OCI-LY7 (cell line): ENCODE data around the gene TRAF3. TPM values are rescaled to one million over a fixed set of nuclear protein-coding genes. Genes with fewer than 3 reads are reported as not detected.

Source experiments
- BruUV-seq: library from RNA; stranded (reverse); fragments of 400-500 nt; replicated peaks from 2 replicates; lab custom pipeline; 2021; lab: Mats Ljungman, UMichigan
- CTCF ChIA-PET: fragments of 300-600 bp; sonication (Branson Sonifier 250); formaldehyde crosslinking; loops from one replicate; lab custom pipeline; 2022; ENCODE audit warnings: antibody characterized with exemption; ENCODE audit not compliant: unreplicated experiment; lab: Charles Lee
- POLR2A ChIA-PET: fragments of 300-600 bp; sonication (Branson Sonifier 250); formaldehyde crosslinking; loops from one replicate; lab custom pipeline; 2022; ENCODE audit warnings: antibody characterized with exemption; lab: Charles Lee
- DNase-seq: peaks from one replicate; pipeline ENCODE4 v3.0.0-alpha.2; 2015; ENCODE audit warnings: low spot score
- H2AFZ ChIP-seq: fragments of 200-600 bp; sonication (generic), shearing (Covaris generic); 2 replicates; pipeline ENCODE4 v1.6.1; 2014; ENCODE audit warnings: mild to moderate bottlenecking, antibody characterized with exemption, low read length, moderate library complexity
- H3K27ac ChIP-seq: fragments of 200-600 bp; sonication (generic); 2 replicates; pipeline ENCODE4 v1.5.1; 2014; ENCODE audit warnings: mixed run types, low read depth, mild to moderate bottlenecking, moderate library complexity, low read length, inconsistent platforms; ENCODE audit not compliant: poor library complexity, severe bottlenecking
- H3K36me3 ChIP-seq: fragments of 200-600 bp; sonication (generic); 2 replicates; pipeline ENCODE4 v1.6.1; 2014; ENCODE audit warnings: mild to moderate bottlenecking, antibody characterized with exemption, low read length, moderate library complexity, mixed read lengths; ENCODE audit not compliant: insufficient read depth
- H3K4me1 ChIP-seq: fragments of 200-600 bp; sonication (generic); 2 replicates; pipeline ENCODE4 v1.5.1; 2014; ENCODE audit warnings: mild to moderate bottlenecking, low read length; ENCODE audit not compliant: insufficient read depth, poor library complexity, severe bottlenecking
- H3K4me2 ChIP-seq: fragments of 200-600 bp; sonication (generic); 2 replicates; pipeline ENCODE4 v1.6.1; 2014; ENCODE audit warnings: mild to moderate bottlenecking, low read length
- H3K4me3 ChIP-seq: fragments of 200-600 bp; sonication (generic); 2 replicates; pipeline ENCODE4 v1.5.1; 2014; ENCODE audit warnings: mild to moderate bottlenecking, low read depth, low read length; ENCODE audit not compliant: poor library complexity, severe bottlenecking
- H3K79me2 ChIP-seq: fragments of 200-600 bp; sonication (generic); 2 replicates; pipeline ENCODE4 v1.6.1; 2016; ENCODE audit warnings: low read depth, mild to moderate bottlenecking, low read length, moderate library complexity, mixed read lengths; ENCODE audit not compliant: insufficient read depth
- H3K9me2 ChIP-seq: fragments of 200-600 bp; sonication (generic); 2 replicates; pipeline ENCODE4 v1.6.1; 2016; ENCODE audit warnings: mild to moderate bottlenecking, low read length, mixed read lengths; ENCODE audit not compliant: insufficient read depth
- H3K9me3 ChIP-seq: fragments of 200-600 bp; sonication (generic); 2 replicates; pipeline ENCODE4 v1.6.1; 2014; ENCODE audit warnings: mild to moderate bottlenecking, mixed run types, low read length, mixed read lengths
- H4K20me1 ChIP-seq: fragments of 200-600 bp; sonication (generic); 2 replicates; pipeline ENCODE4 v1.6.1; 2014; ENCODE audit warnings: mild to moderate bottlenecking, antibody characterized with exemption, low read length, moderate library complexity, mixed read lengths; ENCODE audit not compliant: insufficient read depth
- CTCF ChIP-seq: fragments of 200-600 bp; sonication (generic); conservative IDR thresholded peaks from 2 replicates; pipeline ENCODE4 v1.5.1; 2014; ENCODE audit warnings: mild to moderate bottlenecking, antibody characterized with exemption, low read length, moderate library complexity, mixed read lengths
- EZH2phosphoT487 ChIP-seq: fragments of 200-600 bp; sonication (generic); IDR thresholded peaks from 2 replicates; pipeline ENCODE4 v1.6.1; 2018; ENCODE audit warnings: low read depth, borderline replicate concordance, mild to moderate bottlenecking, mixed run types, antibody characterized with exemption, low read length, moderate library complexity, mixed read lengths
- intact Hi-C: fragments of 100-400 bp; cut with micrococcal nuclease; formaldehyde crosslinking; loops from one replicate; pipeline ENCODE4 v1.10.0; 2022; ENCODE audit not compliant: unreplicated experiment
- total RNA-seq, 2 experiments: library from RNA; depleted of rRNA in 1 of 2; stranded (reverse); fragments of >200 nt in 1 of 2; shearing (Covaris generic) in 1 of 2; gene quantifications; 2 replicates each; pipeline ENCODE4 v1.2.3, GENCODE V29; 2014 to 2022

The TRAF3 gene
- total RNA-seq, 2 experiments from 2014 or later = 0.82 to 2.9 TPM

- H3K9me3 ChIP-seq = no peaks in the 10 kb centered on the region
- POLR2A ChIA-PET = no interaction called here
- intact Hi-C loops = no loop called here
- no peak overlapping the region for H3K27ac ChIP-seq
- no peaks in the 10 kb centered on the region for H3K9me2 ChIP-seq
- no peaks in the 10 kb centered on the region for H3K79me2 ChIP-seq
- CTCF ChIA-PET = no interaction called here
- DNase-seq = no peak
- no TSS peak for BruUV-seq
- H3K4me2 ChIP-seq = no peak overlapping the region
- TF ChIP-seq CTCF (no peak), EZH2phosphoT487 (no peak)
- H3K4me3 ChIP-seq = no peak overlapping the region
- no peaks in the 10 kb centered on the region for H4K20me1 ChIP-seq
- H2AFZ ChIP-seq = no peak overlapping the region
- H3K36me3 ChIP-seq = no peaks in the 10 kb centered on the region
- no peaks in the 10 kb centered on the region for H3K4me1 ChIP-seq
Observed at GRCh38 chr14:102758087-102758486, 19.2 kb upstream of the TRAF3 start.

DNA sequence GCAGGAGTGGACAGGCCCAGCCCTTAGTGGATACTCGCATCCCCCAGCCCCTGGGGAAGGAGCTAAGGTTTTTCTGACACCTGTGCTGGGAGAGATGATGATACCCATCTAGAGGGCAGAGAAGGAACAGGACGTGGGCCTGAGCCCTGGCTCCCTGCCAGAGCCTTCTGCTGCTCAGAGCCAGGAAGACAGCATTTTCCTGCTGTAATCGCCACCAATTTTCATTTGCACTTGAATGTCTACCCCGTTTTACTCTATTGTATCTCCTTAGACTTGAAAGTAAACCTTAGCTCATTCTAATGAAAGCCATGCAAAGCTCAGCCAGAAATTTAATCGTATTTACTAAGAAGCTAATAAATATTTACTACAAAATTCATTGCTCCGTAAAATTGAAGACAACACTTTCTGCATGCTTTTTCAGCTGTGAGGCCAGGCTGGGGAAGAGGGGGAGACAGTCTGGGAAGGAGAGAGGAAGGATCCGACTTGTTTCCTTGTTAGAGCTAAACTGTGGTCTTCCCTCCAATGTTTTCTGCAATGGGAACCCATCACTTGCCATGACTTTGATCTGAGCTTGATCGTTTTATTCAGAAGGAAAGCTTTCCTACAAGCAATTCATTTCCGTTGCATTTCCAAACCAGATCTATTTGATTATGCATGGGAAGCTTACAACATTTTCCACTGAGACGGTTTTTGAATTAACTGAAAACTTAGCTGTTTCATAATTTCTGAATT, 17.6 kb upstream of the TRAF3 start:
- no TSS peak for BruUV-seq
- Histone ChIP-seq H3K79me2 (no peaks in the 10 kb centered on the region), H3K4me3 (no peak overlapping the region), H2AFZ (no peak overlapping the region), H3K4me1 (peaks cover 7% of the 10 kb centered on the region), H4K20me1 (no peaks in the 10 kb centered on the region), H3K27ac (no peak overlapping the region), H3K9me2 (no peaks in the 10 kb centered on the region), H3K36me3 (no peaks in the 10 kb centered on the region), H3K4me2 (no peak overlapping the region), H3K9me3 (no peaks in the 10 kb centered on the region)
- TF ChIP-seq EZH2phosphoT487 (no peak), CTCF (no peak)
- ChIA-PET CTCF (interaction anchor here (0.6 to 1.1 kb wide), 2 partner anchors 13 to 15 kb away, joined by 3 read pairs; no protein-coding TSS in a partner anchor), POLR2A (interaction anchor here (0.6 to 1.0 kb wide), 2 partner anchors 84 to 177 kb away, joined by 4 read pairs; no protein-coding TSS in a partner anchor)
- intact Hi-C loops = no loop called here
- DNase-seq = no peak
